A673 (cell line): ENCODE measurements around the gene CCDC74B. TPM values are rescaled to one million over a fixed set of nuclear protein-coding genes. Genes with fewer than 3 reads are reported as not detected.
"Not testable (repeated sequence)": the region's sequence is repeated elsewhere in the genome, so short reads cannot be mapped to it uniquely, and the experiment has no call there.

Experiments
- BruUV-seq: library from RNA; stranded (reverse); fragments of 400-500 nt; replicated peaks from 2 replicates; lab custom pipeline; 2021; lab: Mats Ljungman, UMichigan
- CTCF ChIA-PET: fragments of 300-600 bp; sonication (Branson Sonifier 250); formaldehyde crosslinking; loops from one replicate; lab custom pipeline; 2022; ENCODE audit warnings: antibody characterized with exemption; lab: Charles Lee
- POLR2A ChIA-PET: fragments of 300-600 bp; sonication (Branson Sonifier 250); formaldehyde crosslinking; loops from one replicate; lab custom pipeline; 2022; ENCODE audit warnings: antibody characterized with exemption; ENCODE audit not compliant: low non-redundant PET; lab: Charles Lee
- DNase-seq: peaks from one replicate; pipeline ENCODE4 v3.0.0-alpha.2; 2015; ENCODE audit warnings: low spot score
- H3K27ac ChIP-seq: fragments of 200-600 bp; sonication (generic); 2 replicates; pipeline ENCODE4 v1.5.1; 2016; ENCODE audit warnings: mixed run types, low read depth, mild to moderate bottlenecking, mixed read lengths, antibody characterized with exemption, low read length; ENCODE audit not compliant: poor library complexity, severe bottlenecking
- H3K27me3 ChIP-seq: fragments of 200-600 bp; sonication (generic); replicated peaks from 2 replicates; pipeline ENCODE4 v1.6.1; 2017; ENCODE audit warnings: mixed run types, low read depth, mild to moderate bottlenecking, mixed read lengths, antibody characterized with exemption, low read length; ENCODE audit not compliant: insufficient read depth, poor library complexity
- H3K36me3 ChIP-seq: fragments of 200-600 bp; sonication (generic); 2 replicates; pipeline ENCODE4 v1.6.1; 2016; ENCODE audit warnings: mixed run types, mild to moderate bottlenecking, mixed read lengths, antibody characterized with exemption, low read length; ENCODE audit not compliant: insufficient read depth, poor library complexity, severe bottlenecking
- H3K4me1 ChIP-seq: fragments of 200-600 bp; sonication (generic); 2 replicates; pipeline ENCODE4 v1.6.1; 2017; ENCODE audit warnings: mixed run types, mild to moderate bottlenecking, mixed read lengths, antibody characterized with exemption, low read length; ENCODE audit not compliant: insufficient read depth, poor library complexity, severe bottlenecking
- H3K4me3 ChIP-seq: fragments of 200-600 bp; sonication (generic); 2 replicates; pipeline ENCODE4 v1.5.1; 2016; ENCODE audit warnings: low read depth, mixed run types, mild to moderate bottlenecking, mixed read lengths, low read length; ENCODE audit not compliant: poor library complexity, severe bottlenecking
- H3K9me3 ChIP-seq: fragments of 200-600 bp; sonication (generic); 2 replicates; pipeline ENCODE4 v1.6.1; 2016; ENCODE audit warnings: mixed run types, low read depth, mild to moderate bottlenecking, mixed read lengths, antibody characterized with exemption, low read length; ENCODE audit not compliant: poor library complexity, severe bottlenecking
- CTCF ChIP-seq: fragments of 300-800, 200-600 bp; sonication (generic); conservative IDR thresholded peaks from 2 replicates; pipeline ENCODE4 v1.5.1; 2017; ENCODE audit warnings: low read depth, mild to moderate bottlenecking, antibody characterized with exemption, low read length, moderate library complexity, mixed read lengths
- EZH2 ChIP-seq: fragments of 200-600 bp; sonication (generic); IDR thresholded peaks from 2 replicates; pipeline ENCODE4 v1.6.1; 2017; ENCODE audit warnings: borderline replicate concordance, low read depth, mild to moderate bottlenecking, mixed read lengths, antibody characterized with exemption, low read length; ENCODE audit not compliant: poor library complexity, severe bottlenecking
- intact Hi-C: fragments of 100-400 bp; cut with micrococcal nuclease; formaldehyde crosslinking; loops from one replicate; pipeline ENCODE4 v1.10.0; 2022; ENCODE audit not compliant: unreplicated experiment
- total RNA-seq: library from RNA; stranded (reverse); gene quantifications from 2 replicates; pipeline ENCODE4 v1.2.3, GENCODE V29; 2021

Gene CCDC74B
- total RNA-seq, 1 experiment from 2014 or later, result 3.8 TPM

- intact Hi-C loops, result no loop called here
- Histone ChIP-seq H3K27ac (no peak overlapping the region), H3K4me3 (no peak overlapping the region), H3K4me1 (no peaks in the 10 kb centered on the region), H3K9me3 (no peaks in the 10 kb centered on the region), H3K36me3 (peaks cover 39% of the 10 kb centered on the region), H3K27me3 (no peaks in the 10 kb centered on the region)
- ChIA-PET CTCF (no interaction called here), POLR2A (no interaction called here)
- no TSS peak for BruUV-seq
- no peak for DNase-seq
- TF ChIP-seq CTCF (no peak), EZH2 (no peak)
Measured at GRCh38 chr2:130169896-130170295, 25.0 kb upstream of the CCDC74B start.

DNA sequence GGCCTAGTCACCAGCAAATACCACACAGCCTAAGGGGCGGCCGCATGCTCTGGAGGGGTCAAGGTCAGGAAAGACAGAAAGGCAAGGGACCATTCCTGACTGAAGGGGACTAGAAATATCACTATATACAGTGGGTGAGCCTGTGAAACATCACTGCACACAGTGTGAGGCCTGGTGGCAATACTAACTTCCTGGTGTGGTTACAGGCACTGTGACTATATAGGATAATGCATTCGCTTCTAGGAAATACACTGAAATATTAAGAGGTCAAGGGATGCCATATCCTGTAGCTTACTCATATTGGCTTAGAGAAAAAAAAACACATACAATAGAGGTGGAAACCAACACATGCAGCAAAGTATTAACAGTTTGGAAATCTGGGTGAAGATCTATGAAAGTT is 24.3 kb upstream of the CCDC74B start:
- POLR2A ChIA-PET, BruUV-seq, intact Hi-C loops, DNase-seq, H3K27ac ChIP-seq, H3K4me3 ChIP-seq, H3K4me1 ChIP-seq, H3K9me3 ChIP-seq, CTCF ChIA-PET, H3K27me3 ChIP-seq: not testable (repeated sequence)
- peaks cover 43% of the 10 kb centered on the region for H3K36me3 ChIP-seq

- H3K27ac ChIP-seq, intact Hi-C loops, CTCF ChIA-PET, BruUV-seq, DNase-seq, H3K9me3 ChIP-seq, H3K27me3 ChIP-seq, H3K4me1 ChIP-seq, H3K4me3 ChIP-seq: not testable (repeated sequence)
- POLR2A ChIA-PET, result interaction anchor here (0.7 kb wide), 1 partner anchor 1865 kb away, joined by 5 read pairs; no protein-coding TSS in a partner anchor
- peaks cover 40% of the 10 kb centered on the region for H3K36me3 ChIP-seq
Measured at GRCh38 chr2:130166611-130167010, 21.7 kb upstream of the CCDC74B start.

DNA sequence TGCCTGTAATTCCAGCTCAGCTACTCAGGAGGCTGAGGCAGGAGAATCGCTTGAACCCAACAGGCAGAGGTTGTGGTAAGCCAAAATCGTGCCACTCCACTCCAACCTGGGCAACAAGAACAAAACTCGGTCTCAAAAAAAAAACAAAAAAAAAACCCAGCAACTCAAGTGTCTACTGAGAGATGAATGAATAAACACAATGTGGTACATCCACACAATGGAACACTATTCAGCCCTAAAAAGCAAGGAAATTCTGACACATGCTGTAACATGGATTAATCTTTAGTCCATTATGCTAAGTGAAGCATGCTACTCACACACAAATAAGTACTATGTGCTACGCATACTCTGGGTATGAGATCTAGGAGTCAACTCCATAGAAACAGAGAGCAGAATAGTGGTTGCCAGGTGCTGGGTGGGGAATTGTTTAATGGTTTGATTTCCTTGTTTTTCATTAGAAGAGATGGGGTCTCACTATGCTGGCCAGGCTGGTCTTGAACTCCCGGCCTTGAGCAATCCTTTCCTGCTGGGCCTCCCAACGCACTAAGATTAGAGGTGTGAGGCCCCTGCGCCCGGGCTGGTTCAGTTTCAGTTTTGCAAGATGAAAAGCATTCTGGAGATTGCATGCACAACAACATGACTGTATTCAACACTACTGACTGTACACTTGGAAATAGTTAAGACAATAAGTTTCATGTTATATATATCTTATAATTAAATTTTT is 20.5 kb upstream of the CCDC74B start:
- POLR2A ChIA-PET, result no interaction called here
- H3K27me3 ChIP-seq, result no peaks in the 10 kb centered on the region
- H3K27ac ChIP-seq, result no peak overlapping the region
- peaks cover 34% of the 10 kb centered on the region for H3K36me3 ChIP-seq
- no peak overlapping the region for H3K4me3 ChIP-seq
- intact Hi-C loops, result no loop called here
- no peaks in the 10 kb centered on the region for H3K9me3 ChIP-seq
- TF ChIP-seq CTCF (no peak), EZH2 (no peak)
- BruUV-seq, result no TSS peak
- CTCF ChIA-PET, result no interaction called here
- no peaks in the 10 kb centered on the region for H3K4me1 ChIP-seq
- DNase-seq, result no peak
